Testis (tissue), 2 donors: Measurements from ENCODE around the gene COCH.

Source experiments
- POLR2A ChIP-seq: fragments of 450-650 bp; IDR thresholded peaks from one replicate; pipeline ENCODE4 v1.6.1; 2017; ENCODE audit warnings: antibody characterized with exemption, mild to moderate bottlenecking, moderate library complexity
- TF ChIP-seq, protein P1 (sequence below), 3 experiments: fragments of 450-650 bp in 2 of 3; fragments of 200-600 bp in 1 of 3; sonication (generic) in 1 of 3; IDR thresholded peaks; one replicate each; pipeline ENCODE4 v1.5.1; 2016 to 2019; ENCODE audit warnings: antibody characterized with exemption in 3 of 3, mild to moderate bottlenecking in 2 of 3, moderate library complexity in 1 of 3

DNA sequence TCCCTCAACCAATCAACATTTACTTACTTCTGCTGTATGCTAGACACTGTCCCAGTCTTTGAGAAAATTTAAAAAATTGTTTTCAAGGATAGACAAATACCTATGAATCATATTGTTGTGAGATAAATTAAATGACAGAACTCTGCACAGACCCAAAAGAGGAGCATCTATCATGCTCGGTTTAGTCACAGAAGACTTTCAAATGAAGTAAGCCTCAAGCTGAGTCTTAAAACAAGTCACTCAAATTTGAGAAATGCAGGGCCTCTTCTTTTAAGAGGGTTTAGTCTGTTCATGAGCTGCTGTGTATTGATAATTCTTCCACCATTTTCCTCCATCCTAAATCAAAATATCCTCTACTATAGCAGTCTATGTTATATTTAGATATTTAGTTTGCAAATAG is 24.4 kb upstream of the COCH start:
- TF ChIP-seq, protein P1, sequence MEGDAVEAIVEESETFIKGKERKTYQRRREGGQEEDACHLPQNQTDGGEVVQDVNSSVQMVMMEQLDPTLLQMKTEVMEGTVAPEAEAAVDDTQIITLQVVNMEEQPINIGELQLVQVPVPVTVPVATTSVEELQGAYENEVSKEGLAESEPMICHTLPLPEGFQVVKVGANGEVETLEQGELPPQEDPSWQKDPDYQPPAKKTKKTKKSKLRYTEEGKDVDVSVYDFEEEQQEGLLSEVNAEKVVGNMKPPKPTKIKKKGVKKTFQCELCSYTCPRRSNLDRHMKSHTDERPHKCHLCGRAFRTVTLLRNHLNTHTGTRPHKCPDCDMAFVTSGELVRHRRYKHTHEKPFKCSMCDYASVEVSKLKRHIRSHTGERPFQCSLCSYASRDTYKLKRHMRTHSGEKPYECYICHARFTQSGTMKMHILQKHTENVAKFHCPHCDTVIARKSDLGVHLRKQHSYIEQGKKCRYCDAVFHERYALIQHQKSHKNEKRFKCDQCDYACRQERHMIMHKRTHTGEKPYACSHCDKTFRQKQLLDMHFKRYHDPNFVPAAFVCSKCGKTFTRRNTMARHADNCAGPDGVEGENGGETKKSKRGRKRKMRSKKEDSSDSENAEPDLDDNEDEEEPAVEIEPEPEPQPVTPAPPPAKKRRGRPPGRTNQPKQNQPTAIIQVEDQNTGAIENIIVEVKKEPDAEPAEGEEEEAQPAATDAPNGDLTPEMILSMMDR (IDR thresholded peaks at IDR 0.05): no peak
- no peak for TF ChIP-seq POLR2A
